Measurements from ENCODE around the gene BSCL2.

DNA sequence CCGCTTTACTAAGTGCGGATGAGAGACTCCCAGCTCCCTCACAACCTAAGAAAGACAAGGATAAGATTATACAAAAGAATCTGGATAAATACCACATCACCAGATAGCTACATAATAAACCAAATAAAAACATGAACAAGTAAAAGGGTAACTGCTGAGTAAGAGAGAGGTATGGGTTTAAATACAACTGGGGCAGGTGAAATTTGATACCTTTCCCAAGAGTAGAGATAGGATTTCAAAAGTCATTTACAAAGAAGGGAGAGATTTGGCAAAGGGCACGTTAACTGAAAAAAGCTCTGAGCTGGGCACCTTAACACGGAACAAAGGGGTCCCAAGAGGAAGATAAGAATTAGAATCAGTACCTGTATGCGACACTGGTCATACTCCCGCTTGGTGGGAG lies 30.1 kb downstream of the BSCL2 start:
- no peak for TF ChIP-seq EP300 (IDR thresholded peaks at IDR 0.05)
- TF ChIP-seq, protein P1, sequence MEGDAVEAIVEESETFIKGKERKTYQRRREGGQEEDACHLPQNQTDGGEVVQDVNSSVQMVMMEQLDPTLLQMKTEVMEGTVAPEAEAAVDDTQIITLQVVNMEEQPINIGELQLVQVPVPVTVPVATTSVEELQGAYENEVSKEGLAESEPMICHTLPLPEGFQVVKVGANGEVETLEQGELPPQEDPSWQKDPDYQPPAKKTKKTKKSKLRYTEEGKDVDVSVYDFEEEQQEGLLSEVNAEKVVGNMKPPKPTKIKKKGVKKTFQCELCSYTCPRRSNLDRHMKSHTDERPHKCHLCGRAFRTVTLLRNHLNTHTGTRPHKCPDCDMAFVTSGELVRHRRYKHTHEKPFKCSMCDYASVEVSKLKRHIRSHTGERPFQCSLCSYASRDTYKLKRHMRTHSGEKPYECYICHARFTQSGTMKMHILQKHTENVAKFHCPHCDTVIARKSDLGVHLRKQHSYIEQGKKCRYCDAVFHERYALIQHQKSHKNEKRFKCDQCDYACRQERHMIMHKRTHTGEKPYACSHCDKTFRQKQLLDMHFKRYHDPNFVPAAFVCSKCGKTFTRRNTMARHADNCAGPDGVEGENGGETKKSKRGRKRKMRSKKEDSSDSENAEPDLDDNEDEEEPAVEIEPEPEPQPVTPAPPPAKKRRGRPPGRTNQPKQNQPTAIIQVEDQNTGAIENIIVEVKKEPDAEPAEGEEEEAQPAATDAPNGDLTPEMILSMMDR (IDR thresholded peaks at IDR 0.05) = no peak
- TF ChIP-seq POLR2A (IDR thresholded peaks at IDR 0.05) = no peak

All from suprapubic skin (tissue), 3 donors.